Small intestine (tissue), 7 donors: ENCODE data around the gene ZDHHC5. TPM values are rescaled to one million over a fixed set of nuclear protein-coding genes. Genes with fewer than 3 reads are reported as not detected.

Source experiments
- DNase-seq, 2 donors: peaks; one replicate each; pipeline versions ENCODE4 v3.0.0 to v3.0.0-alpha.2; 2013
- FAIRE-seq: peaks from 2 replicates; lab custom pipeline; 2012; peaks lifted over from hg19 to GRCh38; lab: Jason Lieb, UNC
- H3K27ac ChIP-seq, 3 donors: one replicate each; pipeline ENCODE4 v1.5.1; 2013; ENCODE audit warnings: low read length in 2 of 3, mild to moderate bottlenecking in 2 of 3, control low read depth in 1 of 3, inconsistent platforms in 1 of 3, low read depth in 1 of 3, moderate library complexity in 1 of 3
- H3K27me3 ChIP-seq, 3 donors: one replicate each; pipeline ENCODE4 v1.6.1; 2013; ENCODE audit warnings: low read length in 3 of 3, inconsistent platforms in 1 of 3; ENCODE audit not compliant: control insufficient read depth in 3 of 3, insufficient read depth in 3 of 3
- H3K36me3 ChIP-seq, 3 donors: one replicate each; pipeline ENCODE4 v1.6.1; 2013; ENCODE audit warnings: low read length in 3 of 3, inconsistent platforms in 1 of 3, low read depth in 1 of 3, mild to moderate bottlenecking in 1 of 3, moderate library complexity in 1 of 3; ENCODE audit not compliant: control insufficient read depth in 3 of 3, insufficient read depth in 2 of 3
- H3K4me1 ChIP-seq, 3 donors: one replicate each; pipeline ENCODE4 v1.6.1; 2013; ENCODE audit warnings: low read length in 2 of 3, inconsistent platforms in 1 of 3, low read depth in 1 of 3, mild to moderate bottlenecking in 1 of 3, moderate library complexity in 1 of 3; ENCODE audit not compliant: control insufficient read depth in 3 of 3, insufficient read depth in 2 of 3
- H3K4me3 ChIP-seq, 3 donors: one replicate each; pipeline ENCODE4 v1.5.1; 2013; ENCODE audit warnings: low read length in 3 of 3, control low read depth in 1 of 3, inconsistent platforms in 1 of 3, low read depth in 1 of 3, mild to moderate bottlenecking in 1 of 3, moderate library complexity in 1 of 3
- H3K9me3 ChIP-seq, 2 donors: one replicate each; pipeline ENCODE4 v1.6.1; 2013; ENCODE audit warnings: low read depth in 1 of 2, low read length in 1 of 2; ENCODE audit not compliant: control insufficient read depth in 2 of 2, insufficient read depth in 1 of 2
- WGBS, 3 donors: extraction: QIAGEN DNeasy Blood & Tissue Kit; methylation state at CpG; one replicate each; pipeline ENCODE4 v1.1.7; 2013; 5-methylcytosine and 5-hydroxymethylcytosine counted together
- polyA plus RNA-seq, 4 donors: library from polyadenylated mRNA; stranded (reverse) in 3 of 4; unstranded in 1 of 4; fragments of 200-250 nt in 3 of 4; fragments of 120-200 nt in 1 of 4; gene quantifications; one replicate each; pipeline versions ENCODE4 v1.2.1 to v1.2.3, GENCODE V29; 2013
- donor health status: healthy with polysubstance abuse.
- donor health status: control.
- donor health status: control.
- donor health status: Bipolar disorder and iron deficiency.
- donor health status: healthy.

The ZDHHC5 gene
- polyA plus RNA-seq, 4 donors: 19.5 to 46.7 (median 30.6) TPM

- Histone ChIP-seq H3K4me3 (peak overlapping the region in 1 of 3 donors; percentile 89), H3K27me3 (peaks cover 0 to 4% (median 0%) of the 10 kb centered on the region in 3 donors), H3K9me3 (no peaks in the 10 kb centered on the region), H3K36me3 (peaks cover 0 to 7% (median 0%) of the 10 kb centered on the region in 3 donors), H3K27ac (peak overlapping the region in 1 of 3 donors; percentile 94), H3K4me1 (peaks cover 0 to 31% (median 6%) of the 10 kb centered on the region in 3 donors)
- no peak for FAIRE-seq
- WGBS, 3 donors: 17 to 41% (median 26%) methylated on average over 10 to 15 of the region's 15 CpGs
- DNase-seq: peak in 1 of 2 donors; percentile 85
Measured at GRCh38 chr11:57639321-57640067, 28.4 kb upstream of the ZDHHC5 start.

GRCh38 chr11:57640068-57640800 lies 27.7 kb upstream of the ZDHHC5 start:
- Histone ChIP-seq H3K4me1 (peaks cover 0 to 34% (median 6%) of the 10 kb centered on the region in 3 donors), H3K27me3 (no peaks in the 10 kb centered on the region), H3K9me3 (no peaks in the 10 kb centered on the region), H3K36me3 (peaks cover 0 to 7% (median 0%) of the 10 kb centered on the region in 3 donors), H3K27ac (peak overlapping the region in 1 of 3 donors; percentile 94), H3K4me3 (peak overlapping the region in 1 of 3 donors; percentile 89)
- whole genome bisulfite sequencing, 3 donors: 55 to 62% (median 61%) methylated on average over 9 of the region's 9 CpGs
- no peak for FAIRE-seq
- no peak for DNase-seq

GRCh38 chr11:57641011-57641807 lies 26.7 kb upstream of the ZDHHC5 start:
- Histone ChIP-seq H3K27me3 (peaks cover 0 to 8% (median 8%) of the 10 kb centered on the region in 3 donors), H3K9me3 (no peaks in the 10 kb centered on the region), H3K27ac (peak overlapping the region in 1 of 3 donors; percentile 94), H3K4me1 (peaks cover 0 to 42% (median 6%) of the 10 kb centered on the region in 3 donors), H3K36me3 (peaks cover 0 to 7% (median 0%) of the 10 kb centered on the region in 3 donors), H3K4me3 (no peak overlapping the region)
- DNase-seq (peak; percentile 51 to 58), FAIRE-seq (no peak)
- 40 to 57% (median 56%) methylated on average over 7 of the region's 7 CpGs for WGBS, 3 donors

- no peak overlapping the region for H3K4me3 ChIP-seq
- 56 to 67% (median 64%) methylated on average over 3 of the region's 3 CpGs for WGBS, 3 donors
- FAIRE-seq (no peak), DNase-seq (no peak)
- H3K4me1 ChIP-seq: peaks cover 0 to 61% (median 5%) of the 10 kb centered on the region in 3 donors
- no peak overlapping the region for H3K27ac ChIP-seq
- H3K36me3 ChIP-seq: peaks cover 0 to 7% (median 0%) of the 10 kb centered on the region in 3 donors
- H3K27me3 ChIP-seq: peaks cover 3 to 34% (median 26%) of the 10 kb centered on the region in 3 donors
- H3K9me3 ChIP-seq: no peaks in the 10 kb centered on the region
Measured at GRCh38 chr11:57643802-57644201, 24.1 kb upstream of the ZDHHC5 start.

GRCh38 chr11:57644748-57645688 lies 22.9 kb upstream of the ZDHHC5 start:
- H3K36me3 ChIP-seq: peaks cover 0 to 6% (median 0%) of the 10 kb centered on the region in 3 donors
- DNase-seq: peak; percentile 75 to 86
- no peaks in the 10 kb centered on the region for H3K9me3 ChIP-seq
- peaks cover 0 to 59% (median 0%) of the 10 kb centered on the region in 3 donors for H3K4me1 ChIP-seq
- H3K27me3 ChIP-seq: peaks cover 3 to 44% (median 29%) of the 10 kb centered on the region in 3 donors
- H3K27ac ChIP-seq: no peak overlapping the region
- no peak overlapping the region for H3K4me3 ChIP-seq
- no peak for FAIRE-seq
- 11 to 14% (median 12%) methylated on average over 17 of the region's 17 CpGs for WGBS, 3 donors

GRCh38 chr11:57645689-57646085 lies 22.2 kb upstream of the ZDHHC5 start:
- no peak for FAIRE-seq
- peak in 1 of 2 donors; percentile 15 for DNase-seq
- no peak overlapping the region for H3K27ac ChIP-seq
- no peak overlapping the region for H3K4me3 ChIP-seq
- WGBS, 3 donors: 17 to 30% (median 20%) methylated on average over 5 of the region's 5 CpGs
- H3K9me3 ChIP-seq: no peaks in the 10 kb centered on the region
- peaks cover 0 to 5% (median 0%) of the 10 kb centered on the region in 3 donors for H3K36me3 ChIP-seq
- peaks cover 3 to 50% (median 29%) of the 10 kb centered on the region in 3 donors for H3K27me3 ChIP-seq
- H3K4me1 ChIP-seq: peaks cover 0 to 52% (median 0%) of the 10 kb centered on the region in 3 donors

GRCh38 chr11:57646194-57646798 lies 21.6 kb upstream of the ZDHHC5 start:
- H3K27me3 ChIP-seq: peaks cover 3 to 56% (median 29%) of the 10 kb centered on the region in 3 donors

More at GRCh38 chr11:57646194-57646798, 21.6 kb upstream of the ZDHHC5 start:
- Histone ChIP-seq H3K9me3 (no peaks in the 10 kb centered on the region), H3K4me1 (peaks cover 0 to 46% (median 0%) of the 10 kb centered on the region in 3 donors), H3K36me3 (no peaks in the 10 kb centered on the region), H3K27ac (no peak overlapping the region), H3K4me3 (no peak overlapping the region)
- no peak for FAIRE-seq
- DNase-seq: peak in 1 of 2 donors; percentile 16
- WGBS, 3 donors: 37 to 51% (median 42%) methylated on average over 10 of the region's 10 CpGs
